HepG2 (cell line): ENCODE measurements around the gene RBP5. TPM values are rescaled to one million over a fixed set of nuclear protein-coding genes. Genes with fewer than 3 reads are reported as not detected.

Experiments used
- polyA plus RNA-seq, 8 experiments: library from polyadenylated mRNA; depleted of rRNA in 3 of 8; stranded (reverse) in 7 of 8; unstranded in 1 of 8; fragments of >200 nt; fragmentation: Illumina TruSeq in 4 of 8; extraction: Trizol in 4 of 8; gene quantifications; 2 replicates each; pipeline versions ENCODE4 v1.2.1 to v1.2.3, GENCODE V29; 2011 to 2016; ENCODE audit warnings: low read depth in 4 of 8, missing spikeins in 1 of 8, mixed read lengths in 1 of 8; ENCODE audit not compliant: insufficient read depth in 1 of 8
- small RNA-seq, 3 experiments: library from RNA; depleted of rRNA; stranded (forward); fragments of <200 nt; gene quantifications; one replicate each; pipeline ENCODE3, GENCODE V24; 2012; ENCODE audit warnings: low read depth in 2 of 3, low replicate concordance in 1 of 3; ENCODE audit not compliant: insufficient read length in 3 of 3, insufficient read depth in 2 of 3
- total RNA-seq, 5 experiments: library from RNA; depleted of rRNA; stranded (reverse); fragments of >200 nt; fragmentation: Illumina TruSeq; extraction: Trizol; gene quantifications; 2 replicates each; pipeline ENCODE4 v1.2.3, GENCODE V29; 2016; ENCODE audit warnings: low read depth in 1 of 5

Gene RBP5
- total and polyA plus RNA-seq, 2 of the 13 experiments (the other 11 are each of a cell fraction or from before 2014, with no cell fraction given) = 13.8 to 19.8 TPM

Small RNA genes within 50 kb of the gene (small RNA-seq; reads per million reads assigned to genes)
- gene RNU6-485P = 0 reads per million in 3 experiments

Other genes with a start within 250 kb of the RBP5 start
- 6.0 and 6.7 TPM in 2 replicates for gene LRRC23, start 224.1 kb downstream of the RBP5 start, total RNA-seq (2016; rRNA removed; fragmentation: Illumina TruSeq; extraction: Trizol)
- gene LRRC23, start 224.1 kb downstream of the RBP5 start, polyA plus RNA-seq (2011; rRNA removed) = 6.2 and 7.8 TPM in 2 replicates
- gene ENO2, start 214.3 kb downstream of the RBP5 start, total RNA-seq (2016; rRNA removed; fragmentation: Illumina TruSeq; extraction: Trizol) = 15.9 and 19.3 TPM in 2 replicates
- gene ENO2, start 214.3 kb downstream of the RBP5 start, polyA plus RNA-seq (2011; rRNA removed) = 136 and 144 TPM in 2 replicates
- gene ATN1, start 200.9 kb downstream of the RBP5 start, total RNA-seq (2016; rRNA removed; fragmentation: Illumina TruSeq; extraction: Trizol) = 2.1 TPM in 2 replicates
- gene ATN1, start 200.9 kb downstream of the RBP5 start, polyA plus RNA-seq (2011; rRNA removed) = 8.6 and 10.7 TPM in 2 replicates
- not detected in 2 replicates for gene RNU7-1, start 185.1 kb downstream of the RBP5 start, total RNA-seq (2016; rRNA removed; fragmentation: Illumina TruSeq; extraction: Trizol)
- gene RNU7-1, start 185.1 kb downstream of the RBP5 start, polyA plus RNA-seq (2011; rRNA removed) = not detected in 2 replicates
- gene C12orf57, start 184.9 kb downstream of the RBP5 start, total RNA-seq (2016; rRNA removed; fragmentation: Illumina TruSeq; extraction: Trizol) = 84.0 and 89.7 TPM in 2 replicates
- 287 and 302 TPM in 2 replicates for gene C12orf57, start 184.9 kb downstream of the RBP5 start, polyA plus RNA-seq (2011; rRNA removed)
- 9.5 and 10.6 TPM in 2 replicates for gene PTPN6, start 177.5 kb downstream of the RBP5 start, total RNA-seq (2016; rRNA removed; fragmentation: Illumina TruSeq; extraction: Trizol)
- gene PTPN6, start 177.5 kb downstream of the RBP5 start, polyA plus RNA-seq (2011; rRNA removed) = 9.1 and 10.5 TPM in 2 replicates
- gene PHB2, start 158.2 kb downstream of the RBP5 start, total RNA-seq (2016; rRNA removed; fragmentation: Illumina TruSeq; extraction: Trizol) = 291 and 394 TPM in 2 replicates
- gene PHB2, start 158.2 kb downstream of the RBP5 start, polyA plus RNA-seq (2011; rRNA removed) = 425 and 468 TPM in 2 replicates
- 130 and 190 TPM in 2 replicates for gene EMG1, start 158.0 kb downstream of the RBP5 start, total RNA-seq (2016; rRNA removed; fragmentation: Illumina TruSeq; extraction: Trizol)
- 57.7 and 76.3 TPM in 2 replicates for gene EMG1, start 158.0 kb downstream of the RBP5 start, polyA plus RNA-seq (2011; rRNA removed)
- gene LPCAT3, start 110.4 kb downstream of the RBP5 start, total RNA-seq (2016; rRNA removed; fragmentation: Illumina TruSeq; extraction: Trizol) = 22.1 and 44.5 TPM in 2 replicates
- 62.7 and 64.3 TPM in 2 replicates for gene LPCAT3, start 110.4 kb downstream of the RBP5 start, polyA plus RNA-seq (2011; rRNA removed)
- 8.2 and 18.2 TPM in 2 replicates for gene C1S, start 68.2 kb downstream of the RBP5 start, total RNA-seq (2016; rRNA removed; fragmentation: Illumina TruSeq; extraction: Trizol)
- gene C1S, start 68.2 kb downstream of the RBP5 start, polyA plus RNA-seq (2011; rRNA removed) = 14.5 and 23.3 TPM in 2 replicates
- 1.7 and 3.5 TPM in 2 replicates for gene C1R, start 36.4 kb downstream of the RBP5 start, total RNA-seq (2016; rRNA removed; fragmentation: Illumina TruSeq; extraction: Trizol)
- gene C1R, start 36.4 kb downstream of the RBP5 start, polyA plus RNA-seq (2011; rRNA removed) = 6.5 and 11.2 TPM in 2 replicates
- 14.2 and 28.9 TPM in 2 replicates for gene C1RL, start 19.7 kb downstream of the RBP5 start, total RNA-seq (2016; rRNA removed; fragmentation: Illumina TruSeq; extraction: Trizol)
- 53.1 and 73.4 TPM in 2 replicates for gene C1RL, start 19.7 kb downstream of the RBP5 start, polyA plus RNA-seq (2011; rRNA removed)
- gene CLSTN3, start 1.5 kb upstream of the RBP5 start, total RNA-seq (2016; rRNA removed; fragmentation: Illumina TruSeq; extraction: Trizol) = 10.8 and 26.2 TPM in 2 replicates
- gene CLSTN3, start 1.5 kb upstream of the RBP5 start, polyA plus RNA-seq (2011; rRNA removed) = 94.1 and 118 TPM in 2 replicates
- gene PEX5, start 60.8 kb upstream of the RBP5 start, total RNA-seq (2016; rRNA removed; fragmentation: Illumina TruSeq; extraction: Trizol) = 29.0 and 35.2 TPM in 2 replicates
- 16.4 and 17.4 TPM in 2 replicates for gene PEX5, start 60.8 kb upstream of the RBP5 start, polyA plus RNA-seq (2011; rRNA removed)
- gene ACSM4, start 175.2 kb upstream of the RBP5 start, total RNA-seq (2016; rRNA removed; fragmentation: Illumina TruSeq; extraction: Trizol) = not detected in 2 replicates
- not detected in 2 replicates for gene ACSM4, start 175.2 kb upstream of the RBP5 start, polyA plus RNA-seq (2011; rRNA removed)